HG03342 (cell line): ENCODE results near the gene NCOA1.
A peak's percentile ranks its signal among the peaks of the same experiment; 100 is the strongest.
"Not testable (repeated sequence)": the region's sequence is repeated elsewhere in the genome, so short reads cannot be mapped to it uniquely, and the experiment has no call there.

Experiments used
- ATAC-seq: cut with Tn5 transposase; IDR thresholded peaks from one replicate; pipeline ENCODE4 v1.9.1; 2021; ENCODE audit warnings: mild to moderate bottlenecking, moderate library complexity; ENCODE audit not compliant: unreplicated experiment

The NCOA1 gene

DNA sequence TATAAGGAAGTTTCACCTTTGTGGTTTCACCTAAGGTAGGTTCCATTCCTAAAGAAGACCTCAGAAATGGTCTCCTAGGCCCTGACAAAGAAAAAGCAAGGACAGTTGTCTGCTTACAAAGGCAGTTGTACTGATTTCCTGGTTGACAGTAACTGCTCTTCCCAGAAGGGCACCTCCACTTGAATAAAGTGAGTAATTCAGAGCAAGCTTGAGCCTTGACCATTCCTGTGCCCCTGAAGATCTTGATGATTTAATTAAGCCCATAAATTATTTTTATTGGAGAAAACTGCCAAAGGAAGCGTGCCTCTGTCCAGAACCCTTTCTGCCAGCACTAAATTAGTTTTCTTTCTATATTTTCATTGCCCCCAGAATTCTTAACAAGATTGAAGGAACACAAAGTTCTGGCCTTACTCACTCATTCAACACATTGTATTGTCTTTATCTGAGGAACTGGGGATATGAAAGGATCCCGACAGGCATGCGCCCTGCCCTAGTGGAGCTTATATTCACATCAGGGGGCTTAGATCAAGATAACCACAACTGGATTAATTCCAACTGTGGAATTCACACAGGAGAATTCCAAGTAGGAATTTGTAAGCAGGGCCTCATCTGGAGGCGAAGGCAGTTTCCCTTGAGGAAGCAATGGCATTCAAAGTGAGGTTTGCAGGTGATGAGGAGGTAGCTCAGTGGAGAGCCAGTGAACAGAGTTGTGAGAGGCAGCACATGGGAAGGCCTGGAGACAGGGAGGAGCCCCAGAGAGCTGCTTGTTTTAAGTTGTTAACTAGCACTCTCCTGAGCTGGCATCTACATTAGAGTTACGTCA is 280.9 kb downstream of the NCOA1 start:
- ATAC-seq = no peak

DNA sequence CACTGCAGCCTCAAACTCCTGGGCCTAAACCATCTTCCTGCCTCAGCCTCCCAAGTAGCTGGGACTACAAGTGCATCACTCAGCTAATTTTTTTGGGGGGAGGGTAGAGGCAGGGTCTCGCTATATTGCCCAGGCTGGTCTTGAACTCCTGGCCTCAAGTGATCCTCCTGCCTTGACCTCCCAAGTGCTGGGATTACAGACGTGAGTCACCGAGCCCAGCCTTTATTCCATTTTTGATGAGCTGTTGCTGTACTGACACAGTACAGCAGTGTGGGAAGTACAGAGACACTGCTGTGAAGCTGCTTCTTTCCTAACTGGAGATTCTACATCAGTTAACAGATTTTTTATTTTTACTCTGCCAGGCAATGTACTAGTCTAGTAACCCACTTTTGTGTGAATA is 283.3 kb downstream of the NCOA1 start:
- ATAC-seq = no peak

DNA sequence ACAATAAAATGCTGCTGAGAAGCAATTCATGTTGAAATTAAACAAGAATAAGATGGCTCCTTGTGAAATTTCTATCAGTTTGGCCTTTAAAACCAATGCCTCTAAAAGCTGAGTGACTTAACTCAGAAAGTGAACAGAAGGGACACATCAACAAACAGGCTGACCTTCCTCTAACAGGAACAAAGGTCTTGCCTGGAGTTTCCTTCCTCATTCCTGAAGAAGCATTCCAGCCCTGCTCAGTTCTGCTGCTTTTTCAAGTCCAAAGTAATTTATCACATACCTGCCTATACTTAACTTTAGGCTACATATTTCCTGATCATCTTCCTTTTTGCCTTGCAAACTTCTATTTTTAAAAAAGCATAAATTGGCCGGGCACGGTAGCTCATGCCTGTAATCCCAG is 288.1 kb downstream of the NCOA1 start:
- ATAC-seq = no peak

DNA sequence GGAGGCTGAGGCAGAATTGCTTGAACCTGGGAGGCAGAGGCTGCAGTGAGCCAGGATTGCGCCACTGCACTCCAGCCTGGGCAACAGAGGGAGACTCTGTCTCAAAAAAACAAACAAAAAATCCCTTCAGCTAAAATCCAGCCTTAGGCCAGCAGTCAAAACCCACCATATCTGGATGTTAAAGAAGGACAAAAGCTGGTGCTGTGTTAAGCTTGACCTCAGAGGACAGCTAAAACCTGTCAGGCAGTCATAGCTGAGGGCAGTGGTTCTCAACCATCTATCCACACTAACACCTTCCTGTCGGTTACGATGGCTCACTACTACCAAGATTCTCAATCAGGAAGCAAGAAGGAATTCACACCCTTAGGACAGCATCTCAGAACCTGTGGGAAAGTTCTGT is 292.6 kb downstream of the NCOA1 start:
- no peak for ATAC-seq

DNA sequence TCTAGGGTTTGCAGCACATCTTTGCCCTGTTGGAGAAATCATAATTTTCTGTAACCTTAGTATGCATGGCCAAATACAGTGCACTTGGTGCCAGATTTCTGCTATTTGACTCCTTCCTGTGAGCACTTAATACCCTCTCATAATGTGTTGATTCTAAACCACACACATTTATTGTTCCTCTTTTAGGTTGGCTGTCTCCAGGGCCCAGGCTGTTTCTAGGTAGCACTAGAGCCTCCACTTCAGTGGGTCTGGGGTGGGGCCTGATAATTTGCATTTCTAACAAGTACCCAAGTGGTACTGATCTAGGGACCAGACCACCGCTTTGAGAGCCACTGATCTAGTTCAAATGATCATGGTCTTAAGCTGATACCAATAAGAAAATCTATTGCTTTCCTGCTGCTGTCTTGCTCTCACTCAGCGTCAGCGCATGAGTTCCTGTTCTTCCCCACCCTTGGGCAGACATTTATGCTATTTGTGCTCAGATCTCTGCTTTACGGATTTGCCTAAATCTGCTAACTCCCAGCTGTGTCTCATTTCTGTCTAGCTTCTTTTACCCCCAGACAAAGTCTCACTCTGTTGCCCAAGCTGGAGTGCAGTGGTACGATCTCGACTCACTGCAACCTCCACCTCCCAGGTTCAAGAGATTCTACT is 294.7 kb downstream of the NCOA1 start:
- ATAC-seq = peak; percentile 98

DNA sequence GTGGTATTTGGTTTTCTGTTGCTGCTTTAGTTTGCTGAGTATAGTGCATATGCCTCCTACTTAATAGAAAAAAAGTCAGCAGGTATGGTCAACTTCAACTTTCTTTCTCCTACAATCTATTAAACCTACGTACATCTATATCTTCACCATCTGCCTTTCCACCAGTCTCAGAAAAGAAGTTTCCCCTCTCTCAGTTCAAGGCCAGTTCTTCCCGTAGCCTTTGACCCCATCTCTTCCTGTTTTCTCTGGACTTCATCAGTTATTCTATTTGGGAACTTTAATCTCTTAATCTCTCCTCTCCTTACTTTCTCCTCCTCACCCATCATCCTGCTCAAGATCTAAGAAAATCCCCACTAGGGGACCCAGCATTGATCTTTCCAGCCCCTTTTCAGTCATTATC is 296.5 kb downstream of the NCOA1 start:
- no peak for ATAC-seq

DNA sequence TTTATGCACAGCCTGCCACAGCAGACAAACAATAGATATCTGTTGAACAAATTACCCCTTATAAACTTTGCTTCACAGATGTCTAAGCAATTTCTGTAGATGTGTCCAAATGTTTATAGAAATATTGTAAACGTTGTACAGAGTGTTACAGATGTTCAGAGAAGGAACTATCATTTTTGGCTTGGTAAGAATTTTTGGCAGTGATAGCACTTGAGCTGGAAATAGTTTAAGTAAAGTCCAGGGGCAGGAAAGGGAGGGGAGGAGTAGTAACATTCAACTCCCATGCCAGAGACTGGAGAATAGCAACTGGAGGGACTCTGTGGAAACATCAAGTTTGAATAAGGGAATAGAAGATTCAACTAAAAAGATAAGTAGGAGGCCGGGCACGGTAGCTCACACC is 297.8 kb downstream of the NCOA1 start:
- ATAC-seq = no peak

DNA sequence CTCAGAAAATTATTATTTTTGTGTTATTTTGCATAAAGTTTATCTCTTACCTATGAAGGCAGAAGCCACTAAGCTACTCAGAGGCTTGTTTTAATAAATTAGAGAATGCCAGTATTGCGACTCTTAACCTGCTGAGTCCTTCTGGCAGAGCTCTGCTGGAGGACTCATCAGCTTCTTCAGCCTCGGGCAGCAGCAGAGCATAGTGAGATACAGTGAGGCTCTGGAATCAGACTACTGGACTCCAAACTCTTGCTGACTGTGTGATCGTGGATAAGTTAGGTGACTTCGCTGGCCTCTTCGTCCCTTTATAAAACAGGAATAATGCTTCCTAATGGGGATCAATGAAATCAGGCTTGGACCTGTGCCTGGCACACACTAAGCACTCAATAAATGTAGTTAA is 300.4 kb downstream of the NCOA1 start:
- ATAC-seq = no peak

DNA sequence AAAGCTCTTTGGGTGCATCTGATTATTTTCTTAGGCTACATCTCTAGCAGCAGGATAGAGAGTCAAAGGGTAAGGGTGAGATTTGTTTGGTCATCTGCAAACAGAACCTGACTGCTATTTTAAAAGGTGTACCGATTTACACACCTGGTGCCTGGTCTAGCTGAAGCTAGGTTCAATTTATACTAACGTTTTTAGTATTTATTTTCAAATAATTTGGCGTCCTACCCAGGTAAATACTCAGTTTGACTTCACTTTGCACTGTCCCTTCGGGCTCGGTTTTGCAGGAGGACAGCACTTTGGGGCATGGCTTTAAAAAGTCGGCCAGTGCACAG is 301.5 kb downstream of the NCOA1 start:
- no peak for ATAC-seq

DNA sequence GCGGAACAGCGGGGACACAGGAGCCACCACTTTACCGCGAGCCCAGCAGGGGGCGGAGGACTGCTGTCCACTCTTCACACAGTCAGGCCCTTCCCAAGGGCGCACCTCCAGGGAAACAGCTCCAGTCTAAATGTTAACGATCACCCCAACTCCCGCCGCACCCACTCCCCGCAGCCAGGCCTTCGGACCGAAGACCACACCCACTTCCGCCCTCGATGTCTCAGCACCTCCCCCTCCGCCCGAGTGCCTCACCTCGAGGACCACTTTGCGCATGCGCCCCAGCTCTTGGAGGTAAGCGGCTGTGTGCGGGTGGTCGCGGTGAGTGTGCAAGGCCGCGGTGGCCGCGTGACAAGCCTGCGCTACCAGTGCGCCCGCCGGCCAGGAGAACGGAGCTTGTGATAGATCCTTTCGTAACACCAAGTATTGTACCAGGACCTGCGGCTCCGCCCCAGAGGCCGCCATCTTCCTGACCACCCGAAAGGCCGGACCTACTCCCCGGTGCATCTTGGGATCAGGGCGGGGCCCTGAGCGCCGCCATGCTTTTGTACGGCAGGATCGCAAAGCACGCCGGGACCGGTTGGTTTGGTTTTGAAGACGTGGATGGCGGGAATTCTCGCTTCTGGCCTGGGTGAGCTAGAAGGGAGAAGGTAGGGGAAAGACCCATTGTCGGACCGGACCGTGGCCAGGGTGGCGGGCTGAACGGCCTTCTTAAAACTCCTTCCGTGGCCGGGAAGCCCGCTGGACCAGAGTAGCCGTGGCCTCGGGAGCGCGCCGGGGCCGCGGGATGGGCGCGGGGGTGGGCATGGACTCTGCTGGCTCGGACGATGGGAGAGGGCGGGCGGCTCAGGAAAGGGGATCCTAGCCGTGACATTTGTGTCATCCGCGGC is 302.1 kb downstream of the NCOA1 start, which contains the start of the genes CENPO and PTRHD1:
Gene CENPO (plus strand): TSS at position 552 of the 887 bp plus-strand sequence. CDS start 495 bp downstream, outside the sequence.
Gene PTRHD1 (minus strand): TSS at position 518 of the 887 bp plus-strand sequence. CDS start 14 bp downstream, at position 504.
- peak; percentile 91 for ATAC-seq

DNA sequence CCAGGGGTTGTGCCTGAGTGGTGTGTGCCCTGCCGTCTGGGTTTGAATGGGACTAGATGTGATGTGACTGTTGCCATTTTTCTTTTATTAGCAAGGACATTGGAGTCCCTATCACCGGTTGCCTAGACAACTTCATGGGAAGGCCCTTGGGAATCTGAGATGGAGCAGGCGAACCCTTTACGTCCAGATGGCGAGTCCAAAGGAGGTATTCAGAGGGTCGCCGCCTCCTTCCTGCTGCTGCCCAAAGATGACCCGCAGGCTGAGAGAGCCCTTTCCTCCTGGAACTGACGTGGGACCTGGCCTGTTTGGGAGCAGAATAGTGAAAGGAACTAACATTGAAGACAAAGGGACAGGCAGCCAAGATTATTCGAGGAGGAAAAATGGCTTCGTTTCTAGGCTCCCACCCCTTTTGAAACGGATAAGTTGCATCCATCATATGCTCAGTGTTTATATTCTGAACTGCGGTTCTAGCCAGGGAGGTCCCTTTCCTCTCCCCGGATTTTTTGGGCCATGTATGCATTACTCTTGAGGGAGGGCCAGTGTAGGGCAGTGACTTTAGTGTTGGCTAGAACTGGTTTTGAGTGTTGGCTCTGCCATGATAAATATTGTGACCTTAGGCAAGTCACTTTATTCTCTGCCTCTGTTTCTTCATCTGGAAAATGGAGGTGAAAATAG is 302.8 kb downstream of the NCOA1 start:
- ATAC-seq = no peak

DNA sequence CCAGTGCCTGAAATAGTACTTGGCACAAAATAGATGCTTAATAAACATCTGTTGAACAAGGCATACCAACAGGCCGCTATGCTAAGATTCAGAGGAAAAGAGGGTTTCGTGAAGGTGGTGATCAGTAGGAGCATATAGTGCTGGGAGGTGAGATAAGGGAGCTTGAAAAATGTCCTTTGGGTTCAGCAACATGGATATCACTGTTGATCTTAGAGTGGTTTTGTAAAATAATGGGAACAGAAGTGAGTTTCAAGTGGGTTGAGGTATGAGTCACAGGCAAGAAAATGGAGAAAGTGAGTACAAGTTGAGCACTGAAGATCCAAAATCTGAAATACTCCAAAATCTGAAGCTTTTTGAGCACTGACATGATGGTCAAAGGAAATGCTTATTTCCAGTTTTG is 306.6 kb downstream of the NCOA1 start:
- ATAC-seq = no peak

DNA sequence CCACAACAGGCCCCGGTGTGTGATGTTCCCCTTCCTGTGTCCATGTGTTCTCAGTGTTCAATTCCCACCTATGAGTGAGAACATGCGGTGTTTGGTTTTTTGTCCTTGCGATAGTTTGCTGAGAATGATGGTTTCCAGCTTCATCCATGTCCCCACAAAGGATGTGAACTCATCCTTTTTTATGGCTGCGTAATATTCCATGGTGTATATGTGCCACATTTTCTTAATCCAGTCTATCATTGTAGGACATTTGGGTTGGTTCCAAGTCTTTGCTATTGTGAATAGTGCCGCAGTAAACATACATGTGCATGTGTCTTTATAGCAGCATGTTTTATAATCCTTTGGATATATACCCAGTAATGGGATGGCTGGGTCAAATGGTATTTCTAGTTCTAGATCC is 309.4 kb downstream of the NCOA1 start:
- ATAC-seq = not testable (repeated sequence)

DNA sequence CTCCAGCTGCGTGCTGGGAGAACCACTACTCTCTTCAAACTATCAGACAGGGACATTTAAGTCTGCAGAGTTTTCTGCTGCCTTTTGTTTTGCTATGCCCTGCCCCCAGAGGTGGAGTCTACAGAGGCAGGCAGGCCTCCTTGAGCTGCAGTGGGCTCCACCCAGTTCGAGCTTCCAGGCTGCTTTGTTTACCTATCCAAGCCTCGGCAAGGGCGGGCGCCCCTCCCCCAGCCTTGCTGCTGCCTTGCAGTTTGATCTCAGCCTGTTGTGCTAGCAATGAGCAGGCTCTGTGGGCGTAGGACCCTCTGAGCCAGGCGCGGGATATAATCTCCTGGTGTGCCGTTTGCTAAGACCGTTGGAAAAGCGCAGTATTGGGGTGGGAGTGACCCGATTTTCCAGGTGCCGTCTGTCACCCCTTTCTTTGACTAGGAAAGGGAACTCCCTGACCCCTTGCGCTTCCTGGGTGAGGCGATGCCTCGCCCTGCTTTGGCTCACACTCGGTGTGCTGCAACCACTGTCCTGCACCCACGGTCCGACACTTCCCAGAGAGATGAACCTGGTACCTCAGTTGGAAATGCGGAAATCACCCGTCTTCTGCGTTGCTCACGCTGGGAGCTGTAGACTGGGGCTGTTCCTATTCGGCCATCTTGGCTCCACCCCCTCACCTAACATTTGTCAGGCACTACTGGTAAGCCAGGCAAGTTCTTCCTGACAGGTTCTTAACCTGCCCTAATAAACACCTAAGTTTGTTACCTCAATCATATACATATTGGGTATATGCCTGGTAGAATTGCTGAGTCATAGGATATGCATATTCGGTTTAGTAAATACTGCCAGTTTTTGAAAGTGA is 315.0 kb downstream of the NCOA1 start:
- ATAC-seq = not testable (repeated sequence)

DNA sequence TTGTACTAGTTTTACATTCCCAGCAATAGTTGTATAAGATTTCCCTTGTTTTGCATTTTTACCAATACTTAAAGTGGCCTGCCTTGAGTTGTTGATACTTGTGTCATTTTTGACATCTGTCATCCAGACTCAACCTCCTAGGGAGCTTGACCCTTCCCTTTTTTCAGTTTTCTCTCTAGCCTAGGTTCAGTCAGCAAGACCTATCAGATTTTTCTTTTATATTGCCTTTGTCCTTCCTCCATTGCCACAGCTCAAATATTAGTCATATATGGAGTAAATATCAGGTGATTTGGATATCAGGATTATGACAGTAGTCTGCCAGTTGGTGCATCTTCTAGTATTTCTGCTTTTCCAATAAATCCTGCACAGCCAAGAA is 315.6 kb downstream of the NCOA1 start:
- ATAC-seq = no peak

DNA sequence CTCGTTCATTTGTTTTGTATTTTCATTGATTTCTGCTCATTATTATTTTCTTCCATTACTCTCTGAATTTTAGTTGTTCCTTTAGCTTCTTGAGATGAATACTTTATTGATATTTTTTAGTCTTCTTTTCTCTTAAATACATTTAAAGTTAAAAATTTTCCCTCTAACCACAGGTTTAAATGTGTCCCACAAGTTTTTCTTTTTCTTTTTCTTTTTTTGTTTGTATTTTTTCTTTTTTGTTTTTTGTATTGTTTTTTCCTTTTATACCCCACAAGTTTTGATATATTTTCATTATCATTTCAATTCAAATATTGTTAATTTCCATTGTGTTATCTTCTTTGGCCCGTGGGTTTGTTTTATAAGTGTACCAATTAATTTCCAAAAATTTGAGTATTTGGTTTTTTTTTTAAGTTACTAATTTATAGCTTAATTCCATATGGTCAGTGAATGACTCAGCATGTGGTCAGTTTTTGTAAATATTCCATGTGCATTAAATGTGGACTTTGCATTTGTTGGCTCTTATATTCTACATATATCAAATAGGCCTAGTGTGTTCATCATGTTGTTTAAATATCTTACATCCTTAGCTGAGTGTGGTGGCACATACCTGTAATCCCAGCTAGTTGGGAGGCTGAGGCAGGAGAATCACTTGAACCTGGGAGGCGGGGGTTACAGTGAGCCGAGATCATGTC is 318.4 kb downstream of the NCOA1 start:
- ATAC-seq = no peak

DNA sequence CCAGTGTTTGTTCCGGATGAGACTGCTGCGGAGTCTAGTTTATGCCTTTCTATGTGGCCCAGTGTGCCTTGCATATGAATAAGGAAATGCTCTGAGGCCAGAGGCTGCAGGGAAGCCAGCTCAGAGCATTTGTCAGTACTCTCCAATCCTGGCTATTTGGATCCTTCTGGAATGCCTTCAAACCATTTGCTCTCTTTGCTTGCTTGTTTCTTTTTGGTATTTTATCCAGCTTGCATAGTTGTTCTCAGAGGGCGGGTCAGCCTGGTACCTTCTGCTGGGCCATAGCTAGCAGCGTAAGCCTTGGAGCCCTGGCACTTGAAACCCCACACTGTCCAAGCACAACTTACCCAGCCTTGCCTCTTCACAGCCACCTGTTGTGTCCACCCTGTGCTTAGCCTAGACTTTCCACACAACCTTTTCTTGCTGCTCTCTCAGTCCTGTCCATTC is 322.7 kb downstream of the NCOA1 start:
- no peak for ATAC-seq

DNA sequence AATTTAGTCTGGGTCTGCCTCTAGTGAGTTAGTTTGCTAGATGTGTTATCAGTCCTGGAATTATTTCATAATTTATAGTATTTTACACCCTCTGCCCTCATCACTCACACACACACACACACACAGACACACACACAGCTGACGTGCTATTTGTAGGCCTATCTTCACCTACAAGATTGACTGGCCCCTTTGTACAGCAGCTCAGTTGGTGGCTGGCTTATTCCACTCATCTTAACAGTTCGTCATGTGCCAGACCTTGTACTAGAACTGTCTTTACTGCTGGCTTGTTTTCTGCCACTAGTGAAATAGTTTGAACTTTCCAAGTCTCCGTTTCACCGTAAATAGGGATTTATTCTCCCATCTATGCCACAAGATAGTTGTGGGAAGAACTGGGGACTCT is 323.5 kb downstream of the NCOA1 start:
- no peak for ATAC-seq

DNA sequence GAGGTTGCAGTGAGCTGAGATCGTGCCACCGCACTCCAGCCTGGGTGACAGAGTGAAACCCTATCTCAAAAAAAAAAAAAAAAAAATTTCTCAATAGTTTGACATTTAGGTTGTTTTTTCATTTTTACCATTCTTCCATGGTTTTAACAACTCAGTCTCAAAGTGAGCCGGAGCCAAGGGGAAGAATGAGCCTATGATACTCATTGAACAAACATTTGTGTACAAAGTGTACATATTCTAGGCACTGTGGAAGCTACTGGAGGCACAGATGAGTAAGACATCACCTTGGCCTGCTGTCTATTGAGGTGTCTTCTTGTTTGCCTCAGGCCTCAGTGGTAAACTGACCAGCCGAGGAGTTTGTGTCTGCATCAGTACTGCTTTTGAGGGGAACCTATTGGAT is 324.1 kb downstream of the NCOA1 start:
- ATAC-seq = no peak
